ENCODE measurements around the gene SRXN1.

Gene SRXN1

DNA sequence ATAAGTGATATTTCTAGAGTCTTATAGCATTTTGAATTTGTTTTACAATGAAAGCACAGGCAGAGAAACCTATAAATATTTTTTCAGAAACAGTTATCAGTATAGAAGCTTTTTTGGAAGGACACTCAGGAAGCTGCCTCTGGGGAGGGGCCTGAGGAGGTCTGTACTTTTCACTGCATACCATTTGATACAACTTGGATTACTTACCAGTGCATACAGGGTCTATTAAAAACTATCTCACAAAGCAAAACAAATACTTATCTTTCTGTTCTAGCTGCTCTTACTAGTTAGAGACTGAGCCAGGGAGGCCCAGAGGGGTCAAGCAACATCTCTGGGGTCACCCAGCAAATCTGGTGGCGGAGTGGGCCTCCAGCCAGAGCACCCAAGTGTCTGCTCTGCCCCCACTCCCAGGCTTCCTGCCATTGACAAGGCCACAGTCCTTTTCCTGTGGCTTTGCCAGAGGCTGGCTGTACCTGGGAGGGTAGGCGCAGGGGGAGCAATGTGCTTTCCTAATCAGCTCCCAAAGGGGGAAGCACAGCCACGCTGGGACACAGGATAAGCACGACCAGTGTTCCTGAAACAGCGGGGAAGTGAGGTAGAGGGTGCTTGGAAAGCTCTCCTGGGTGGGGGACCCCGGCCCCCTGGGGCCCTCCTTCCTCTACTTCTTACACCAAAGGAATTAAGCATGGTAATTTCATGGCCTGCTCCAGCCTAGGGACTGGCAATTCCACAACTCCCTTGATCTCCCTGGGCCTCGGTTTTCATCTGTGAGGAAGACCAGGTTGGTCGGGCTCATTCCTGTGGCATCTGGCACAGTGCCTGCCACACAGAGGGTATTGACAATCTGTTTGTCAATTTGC is 50.7 kb downstream of the SRXN1 start:
- DNase-seq, result no peak

DNA sequence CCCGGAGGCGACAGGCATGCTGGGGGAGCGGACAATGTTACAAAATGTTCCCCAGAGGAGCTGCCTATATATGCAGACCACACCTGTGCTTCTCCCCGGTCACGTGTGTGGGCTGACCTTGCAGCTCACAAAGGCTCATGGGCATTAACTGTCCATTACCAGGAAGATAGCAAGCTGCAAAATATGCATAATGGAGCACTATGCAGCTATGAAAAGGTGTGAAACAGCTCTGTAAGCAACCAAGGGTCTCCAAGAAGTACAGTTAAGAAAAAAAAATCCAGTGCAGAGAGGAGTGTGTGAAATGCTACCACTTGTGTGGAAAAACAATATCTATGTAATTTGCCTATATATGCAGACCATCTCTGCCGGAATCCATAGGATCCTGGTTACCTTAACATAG is 52.3 kb downstream of the SRXN1 start:
- no peak for DNase-seq

DNA sequence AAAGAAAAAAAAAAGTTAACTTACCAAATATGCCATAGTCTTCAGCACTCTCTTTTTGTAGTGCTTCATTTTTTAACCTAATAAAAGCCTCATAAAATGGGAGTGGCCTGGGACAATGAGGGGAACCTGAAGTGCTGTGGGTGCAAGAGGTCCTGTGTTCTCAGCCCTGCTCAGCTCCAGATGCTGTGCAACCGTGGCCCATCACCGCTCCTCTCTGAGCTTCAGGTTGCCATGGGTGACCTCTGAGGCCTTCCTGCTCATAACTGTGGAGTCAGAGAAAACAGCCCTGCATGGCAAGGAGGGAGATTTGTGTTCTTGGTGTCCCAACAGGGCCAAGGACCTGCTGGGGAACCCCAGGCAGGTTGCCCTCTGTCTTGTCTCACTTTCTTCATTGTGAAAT is 52.9 kb downstream of the SRXN1 start:
- no peak for DNase-seq

DNA sequence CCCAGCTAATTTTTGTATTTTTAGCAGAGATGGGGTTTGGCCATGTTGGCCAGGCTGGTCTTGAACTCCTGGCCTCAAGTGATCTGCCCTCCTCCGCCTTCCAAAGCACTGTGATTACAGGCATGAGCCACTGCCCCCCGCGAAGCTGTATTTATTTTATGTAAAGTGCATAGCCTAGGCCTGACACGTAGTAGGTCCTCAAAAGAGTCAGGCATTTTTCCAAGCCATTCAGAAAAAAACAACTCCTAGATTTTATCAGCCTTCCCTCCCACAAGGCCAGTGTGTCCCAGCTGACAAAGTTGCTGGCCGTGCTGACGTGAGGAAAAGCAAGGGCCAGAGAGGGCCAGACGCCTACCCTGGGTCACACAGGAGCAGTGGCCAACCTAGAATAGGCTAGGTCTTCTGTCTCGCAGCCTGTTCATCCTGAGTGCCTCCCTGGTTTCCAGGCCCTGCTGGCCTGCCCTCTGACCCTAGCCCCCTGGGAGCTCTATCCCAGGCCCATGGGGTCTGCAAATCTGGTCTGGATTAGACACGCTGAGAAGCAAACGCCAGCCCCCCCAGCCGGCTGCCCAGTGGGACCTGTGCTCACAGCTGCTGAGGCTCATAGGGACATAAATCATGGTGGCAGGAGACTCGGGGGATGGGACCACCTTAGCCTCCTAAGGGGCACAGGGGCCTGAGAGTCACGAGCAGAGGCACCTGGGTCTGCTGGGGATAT is 54.7 kb downstream of the SRXN1 start:
- DNase-seq, result no peak

DNA sequence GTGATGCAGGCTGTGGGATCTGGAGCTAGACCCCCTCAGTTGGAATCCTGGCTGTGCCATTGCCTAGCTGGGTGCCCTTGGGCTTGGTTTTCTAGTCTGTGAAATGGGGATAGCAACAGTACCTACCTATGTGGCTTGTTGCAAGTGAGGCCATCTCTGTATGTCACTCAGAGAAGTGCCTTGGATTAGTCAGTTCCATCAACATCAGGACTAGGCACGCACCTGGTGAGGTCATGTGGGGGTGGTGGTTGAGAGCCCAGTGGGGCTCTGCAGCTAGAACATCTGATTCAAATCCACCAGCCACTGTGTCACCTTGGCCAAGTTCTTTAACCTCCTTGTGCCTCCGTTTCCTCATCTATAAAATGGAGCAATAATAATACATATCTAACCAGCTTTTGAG is 55.4 kb downstream of the SRXN1 start:
- no peak for DNase-seq

Data from NCI-H2081 treated with DMSO at 0.1 percent for 48 hours (cell line).